ENCODE results near the gene NTN1. TPM values are rescaled to one million over a fixed set of nuclear protein-coding genes. Genes with fewer than 3 reads are reported as not detected.

The NTN1 gene
- total RNA-seq, 2 donors from 2014 or later = 0.59 to 1.2 TPM

- ATAC-seq (peak; percentile 45 to 75), DNase-seq (ENCODE audit: low spot score in 2 of 2) (peak in 1 of 2 donors; percentile 46)
- Mint-ChIP-seq H3K9me3 (no peaks in the 10 kb centered on the region), H3K27ac (no peak overlapping the region), H3K36me3 (peaks cover 0 to 9% of the 10 kb centered on the region in 2 donors)
Observed at GRCh38 chr17:9002606-9003354, 18.5 kb upstream of the NTN1 start.

- ATAC-seq (peak in 1 of 2 donors; percentile 37), DNase-seq (ENCODE audit: low spot score in 2 of 2) (no peak)
- H3K27ac Mint-ChIP-seq = no peak overlapping the region
- peaks cover 0 to 9% of the 10 kb centered on the region in 2 donors for H3K36me3 Mint-ChIP-seq
- H3K9me3 Mint-ChIP-seq = no peaks in the 10 kb centered on the region
Observed at GRCh38 chr17:9003355-9004131, 17.8 kb upstream of the NTN1 start.

GRCh38 chr17:9004132-9004960, 17.0 kb upstream of the NTN1 start:
- ATAC-seq = peak in 1 of 2 donors; percentile 21
- H3K9me3 Mint-ChIP-seq = no peaks in the 10 kb centered on the region

GRCh38 chr17:9004961-9005285, 16.4 kb upstream of the NTN1 start:
- Mint-ChIP-seq H3K9me3 (no peaks in the 10 kb centered on the region), H3K36me3 (peaks cover 0 to 9% of the 10 kb centered on the region in 2 donors), H3K27ac (no peak overlapping the region)
- no peak for DNase-seq (ENCODE audit: low spot score in 2 of 2)
- ATAC-seq = no peak

More at GRCh38 chr17:9004132-9004960, 17.0 kb upstream of the NTN1 start:
- H3K36me3 Mint-ChIP-seq = peaks cover 0 to 9% of the 10 kb centered on the region in 2 donors
- DNase-seq (ENCODE audit: low spot score in 2 of 2) = no peak
- no peak overlapping the region for H3K27ac Mint-ChIP-seq

- DNase-seq (ENCODE audit: low spot score in 2 of 2) = no peak
- Mint-ChIP-seq H3K36me3 (peaks cover 0 to 9% of the 10 kb centered on the region in 2 donors), H3K27ac (no peak overlapping the region), H3K9me3 (no peaks in the 10 kb centered on the region)
- no peak for ATAC-seq
Observed at GRCh38 chr17:9006175-9006767, 15.0 kb upstream of the NTN1 start.

GRCh38 chr17:9007052-9007714, 14.1 kb upstream of the NTN1 start:
- H3K27ac Mint-ChIP-seq = no peak overlapping the region
- DNase-seq (ENCODE audit: low spot score in 2 of 2) (no peak), ATAC-seq (no peak)
- H3K9me3 Mint-ChIP-seq = no peaks in the 10 kb centered on the region
- H3K36me3 Mint-ChIP-seq = peaks cover 0 to 9% of the 10 kb centered on the region in 2 donors

- H3K9me3 Mint-ChIP-seq = no peaks in the 10 kb centered on the region
- no peak overlapping the region for H3K27ac Mint-ChIP-seq
- peaks cover 0 to 9% of the 10 kb centered on the region in 2 donors for H3K36me3 Mint-ChIP-seq
- ATAC-seq (no peak), DNase-seq (ENCODE audit: low spot score in 2 of 2) (no peak)
Observed at GRCh38 chr17:9009096-9009495, 12.2 kb upstream of the NTN1 start.

GRCh38 chr17:9009737-9010136, 11.6 kb upstream of the NTN1 start:
- Mint-ChIP-seq H3K27ac (no peak overlapping the region), H3K9me3 (no peaks in the 10 kb centered on the region), H3K36me3 (peaks cover 0 to 9% of the 10 kb centered on the region in 2 donors)
- ATAC-seq (no peak), DNase-seq (ENCODE audit: low spot score in 2 of 2) (no peak)

GRCh38 chr17:9011001-9011400, 10.3 kb upstream of the NTN1 start:
- Mint-ChIP-seq H3K9me3 (no peaks in the 10 kb centered on the region), H3K27ac (no peak overlapping the region), H3K36me3 (no peaks in the 10 kb centered on the region)
- ATAC-seq = no peak
- no peak for DNase-seq (ENCODE audit: low spot score in 2 of 2)

GRCh38 chr17:9016941-9017552, 4.3 kb upstream of the NTN1 start:
- no peaks in the 10 kb centered on the region for H3K36me3 Mint-ChIP-seq
- no peaks in the 10 kb centered on the region for H3K9me3 Mint-ChIP-seq
- DNase-seq (ENCODE audit: low spot score in 2 of 2) (no peak), ATAC-seq (peak in 1 of 2 donors; percentile 36)
- H3K27ac Mint-ChIP-seq = no peak overlapping the region

- Mint-ChIP-seq H3K36me3 (peaks cover 0 to 5% of the 10 kb centered on the region in 2 donors), H3K9me3 (no peaks in the 10 kb centered on the region), H3K27ac (no peak overlapping the region)
- ATAC-seq = no peak
- DNase-seq (ENCODE audit: low spot score in 2 of 2) = no peak
Observed at GRCh38 chr17:9018726-9019125, 2.6 kb upstream of the NTN1 start.

- no peak overlapping the region for H3K27ac Mint-ChIP-seq
- no peaks in the 10 kb centered on the region for H3K9me3 Mint-ChIP-seq
- DNase-seq (ENCODE audit: low spot score in 2 of 2) (no peak), ATAC-seq (no peak)
- peaks cover 0 to 14% of the 10 kb centered on the region in 2 donors for H3K36me3 Mint-ChIP-seq
Observed at GRCh38 chr17:9020096-9020823, 1.1 kb upstream of the NTN1 start.

- Mint-ChIP-seq H3K27ac (no peak overlapping the region), H3K36me3 (peaks cover 0 to 14% of the 10 kb centered on the region in 2 donors), H3K9me3 (no peaks in the 10 kb centered on the region)
- DNase-seq (ENCODE audit: low spot score in 2 of 2) = no peak
- ATAC-seq = no peak
Observed at GRCh38 chr17:9020824-9021157, 519 bp upstream of the NTN1 start.

GRCh38 chr17:9021992-9022572, 772 bp downstream of the NTN1 start:
- DNase-seq (ENCODE audit: low spot score in 2 of 2) (peak in 1 of 2 donors; percentile 21), ATAC-seq (peak; percentile 11 to 12)
- peaks cover 0 to 14% of the 10 kb centered on the region in 2 donors for H3K36me3 Mint-ChIP-seq
- no peaks in the 10 kb centered on the region for H3K9me3 Mint-ChIP-seq
- H3K27ac Mint-ChIP-seq = no peak overlapping the region

Measured in activated naive CD4-positive, alpha-beta T cell treated with anti-CD3 and anti-CD28 coated beads, Interleukin-2, amount 50 U/mL, for 72 hours (primary cell).